HG03039 (cell line): ENCODE results near the gene SSH2.
"Not testable (repeated sequence)": the region's sequence is repeated elsewhere in the genome, so short reads cannot be mapped to it uniquely, and the experiment has no call there.

Experiments
- ATAC-seq: cut with Tn5 transposase; IDR thresholded peaks from one replicate; pipeline ENCODE4 v1.9.1; 2021; ENCODE audit warnings: mild to moderate bottlenecking, moderate library complexity; ENCODE audit not compliant: unreplicated experiment

Gene SSH2

GRCh38 chr17:29929533-29930408 is at the start of gene SSH2:
TSS of gene SSH2 (minus strand) at chr17:29930228. CDS start at chr17:29930000, 228 bp downstream.
- ATAC-seq = peak; percentile 48

GRCh38 chr17:29977836-29978235 is 47.8 kb upstream of the SSH2 start:
- no peak for ATAC-seq

- ATAC-seq = no peak
Observed at GRCh38 chr17:29973005-29973404, 43.0 kb upstream of the SSH2 start.

GRCh38 chr17:29972277-29972676 is 42.2 kb upstream of the SSH2 start:
- ATAC-seq = no peak

GRCh38 chr17:29968271-29968670 is 38.2 kb upstream of the SSH2 start:
- ATAC-seq = no peak

GRCh38 chr17:29962656-29963055 is 32.6 kb upstream of the SSH2 start:
- ATAC-seq = no peak

- ATAC-seq = no peak
Observed at GRCh38 chr17:29959658-29960337, 29.8 kb upstream of the SSH2 start.

- no peak for ATAC-seq
Observed at GRCh38 chr17:29958947-29959657, 29.1 kb upstream of the SSH2 start.

- ATAC-seq = not testable (repeated sequence)
Observed at GRCh38 chr17:29957488-29957887, 27.5 kb upstream of the SSH2 start.

- ATAC-seq = no peak
Observed at GRCh38 chr17:29956225-29956624, 26.2 kb upstream of the SSH2 start.

GRCh38 chr17:29954405-29954804 is 24.4 kb upstream of the SSH2 start:
- no peak for ATAC-seq

GRCh38 chr17:29949696-29950095 is 19.7 kb upstream of the SSH2 start:
- no peak for ATAC-seq

- no peak for ATAC-seq
Observed at GRCh38 chr17:29948448-29949215, 18.6 kb upstream of the SSH2 start.

GRCh38 chr17:29945281-29945680 is 15.3 kb upstream of the SSH2 start:
- ATAC-seq = no peak

- ATAC-seq = no peak
Observed at GRCh38 chr17:29941334-29941733, 11.3 kb upstream of the SSH2 start, which contains the start of gene EFCAB5. TSS of gene EFCAB5 (plus strand) at chr17:29941634. CDS start at chr17:29941797, 163 bp downstream.

- no peak for ATAC-seq
Observed at GRCh38 chr17:29936724-29937123, 6.7 kb upstream of the SSH2 start.

- ATAC-seq = not testable (repeated sequence)
Observed at GRCh38 chr17:29935909-29936308, 5.9 kb upstream of the SSH2 start.

- ATAC-seq = no peak
Observed at GRCh38 chr17:29933379-29933778, 3.4 kb upstream of the SSH2 start.

GRCh38 chr17:29931231-29931932 is 1.4 kb upstream of the SSH2 start:
- no peak for ATAC-seq

GRCh38 chr17:29930409-29931010 is 482 bp upstream of the SSH2 start:
- no peak for ATAC-seq
